Measurements from ENCODE around the gene RBM10. TPM values are rescaled to one million over a fixed set of nuclear protein-coding genes. Genes with fewer than 3 reads are reported as not detected.
A peak's percentile ranks its signal among the peaks of the same experiment; 100 is the strongest.

The RBM10 gene
- total and polyA plus RNA-seq, 9 of the 15 experiments (the other 6 are each of a cell fraction or from before 2014, with no cell fraction given): 1.1 to 61.7 (median 31.5) TPM

DNA sequence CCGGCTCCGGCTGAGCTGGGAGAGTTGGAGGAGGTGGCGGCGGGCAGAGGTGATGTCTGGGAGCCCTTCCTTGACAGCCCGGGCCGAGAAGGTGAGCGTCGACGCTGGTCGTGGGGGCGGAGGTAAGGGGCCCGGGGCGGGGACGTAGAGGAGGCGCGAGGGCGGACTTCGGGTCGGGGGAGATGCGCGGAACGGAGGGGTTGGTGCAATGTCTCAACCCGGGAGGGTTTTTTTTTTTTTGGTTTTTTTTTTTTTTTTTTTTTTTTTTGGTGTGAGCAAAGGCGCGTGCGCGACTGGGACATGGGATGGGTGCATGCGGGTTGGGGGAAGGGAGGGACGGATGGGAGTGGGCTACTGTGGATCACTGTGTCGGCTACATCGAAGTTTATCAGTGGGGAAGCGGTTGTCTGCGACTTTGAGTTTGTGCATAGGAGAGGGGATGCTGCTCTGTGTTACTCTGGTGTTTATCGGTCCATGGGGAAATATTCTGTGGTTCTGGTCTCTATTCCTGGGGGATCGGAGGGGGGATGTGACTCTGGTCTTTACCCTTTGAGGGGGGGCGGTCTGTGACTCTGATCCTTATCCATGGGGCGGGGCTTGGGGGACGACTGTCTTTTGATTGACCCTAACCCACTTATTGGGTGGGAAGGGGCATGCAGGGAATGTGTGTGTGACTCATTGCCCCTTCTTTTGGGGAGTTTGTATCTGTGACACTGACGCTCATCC, 537 bp downstream of the RBM10 start (continued):
- TF ChIP-seq, protein P1, sequence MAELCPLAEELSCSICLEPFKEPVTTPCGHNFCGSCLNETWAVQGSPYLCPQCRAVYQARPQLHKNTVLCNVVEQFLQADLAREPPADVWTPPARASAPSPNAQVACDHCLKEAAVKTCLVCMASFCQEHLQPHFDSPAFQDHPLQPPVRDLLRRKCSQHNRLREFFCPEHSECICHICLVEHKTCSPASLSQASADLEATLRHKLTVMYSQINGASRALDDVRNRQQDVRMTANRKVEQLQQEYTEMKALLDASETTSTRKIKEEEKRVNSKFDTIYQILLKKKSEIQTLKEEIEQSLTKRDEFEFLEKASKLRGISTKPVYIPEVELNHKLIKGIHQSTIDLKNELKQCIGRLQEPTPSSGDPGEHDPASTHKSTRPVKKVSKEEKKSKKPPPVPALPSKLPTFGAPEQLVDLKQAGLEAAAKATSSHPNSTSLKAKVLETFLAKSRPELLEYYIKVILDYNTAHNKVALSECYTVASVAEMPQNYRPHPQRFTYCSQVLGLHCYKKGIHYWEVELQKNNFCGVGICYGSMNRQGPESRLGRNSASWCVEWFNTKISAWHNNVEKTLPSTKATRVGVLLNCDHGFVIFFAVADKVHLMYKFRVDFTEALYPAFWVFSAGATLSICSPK (IDR thresholded peaks at IDR 0.05; ENCODE audit: borderline replicate concordance): no peak
- TF ChIP-seq PYGO2 (tag; IDR thresholded peaks at IDR 0.05) (no peak), MED1 (CRISPR knock-in tag; IDR thresholded peaks at IDR 0.05; ENCODE audit: borderline replicate concordance) (no peak), STAT5B (CRISPR knock-in tag; IDR thresholded peaks at IDR 0.05) (no peak), NFRKB (IDR thresholded peaks at IDR 0.05; ENCODE audit: low read depth) (0 out of 2 replicates have a peak, but pooled peaks have one; percentile 71), ATF7 (IDR thresholded peaks at IDR 0.05) (no peak), EP400 (IDR thresholded peaks at IDR 0.05) (peak; percentile 84), ZNF12 (CRISPR knock-in tag; IDR thresholded peaks at IDR 0.05) (no peak), ZKSCAN3 (CRISPR knock-in tag; IDR thresholded peaks at IDR 0.05) (no peak), ZNF699 (CRISPR knock-in tag; IDR thresholded peaks at IDR 0.05; ENCODE audit: insufficient replicate concordance) (no peak), JUN (IDR thresholded peaks at IDR 0.05; ENCODE audit: borderline replicate concordance, low read depth, low read length) (no peak), JUN (CRISPR knock-in tag; IDR thresholded peaks at IDR 0.05; ENCODE audit: borderline replicate concordance) (no peak), ZNF445 (CRISPR knock-in tag; IDR thresholded peaks at IDR 0.05; ENCODE audit: low read depth) (no peak), BRD4 (IDR thresholded peaks at IDR 0.05) (peak; percentile 67; the same call in 1 of the 2 replicates), CREM (IDR thresholded peaks at IDR 0.05; ENCODE audit: low read depth) (peak; percentile 2)
- TF ChIP-seq, protein P2, sequence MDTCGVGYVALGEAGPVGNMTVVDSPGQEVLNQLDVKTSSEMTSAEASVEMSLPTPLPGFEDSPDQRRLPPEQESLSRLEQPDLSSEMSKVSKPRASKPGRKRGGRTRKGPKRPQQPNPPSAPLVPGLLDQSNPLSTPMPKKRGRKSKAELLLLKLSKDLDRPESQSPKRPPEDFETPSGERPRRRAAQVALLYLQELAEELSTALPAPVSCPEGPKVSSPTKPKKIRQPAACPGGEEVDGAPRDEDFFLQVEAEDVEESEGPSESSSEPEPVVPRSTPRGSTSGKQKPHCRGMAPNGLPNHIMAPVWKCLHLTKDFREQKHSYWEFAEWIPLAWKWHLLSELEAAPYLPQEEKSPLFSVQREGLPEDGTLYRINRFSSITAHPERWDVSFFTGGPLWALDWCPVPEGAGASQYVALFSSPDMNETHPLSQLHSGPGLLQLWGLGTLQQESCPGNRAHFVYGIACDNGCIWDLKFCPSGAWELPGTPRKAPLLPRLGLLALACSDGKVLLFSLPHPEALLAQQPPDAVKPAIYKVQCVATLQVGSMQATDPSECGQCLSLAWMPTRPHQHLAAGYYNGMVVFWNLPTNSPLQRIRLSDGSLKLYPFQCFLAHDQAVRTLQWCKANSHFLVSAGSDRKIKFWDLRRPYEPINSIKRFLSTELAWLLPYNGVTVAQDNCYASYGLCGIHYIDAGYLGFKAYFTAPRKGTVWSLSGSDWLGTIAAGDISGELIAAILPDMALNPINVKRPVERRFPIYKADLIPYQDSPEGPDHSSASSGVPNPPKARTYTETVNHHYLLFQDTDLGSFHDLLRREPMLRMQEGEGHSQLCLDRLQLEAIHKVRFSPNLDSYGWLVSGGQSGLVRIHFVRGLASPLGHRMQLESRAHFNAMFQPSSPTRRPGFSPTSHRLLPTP (IDR thresholded peaks at IDR 0.05; ENCODE audit: borderline replicate concordance, extremely low read depth, insufficient read length): no peak
